Measurements from ENCODE around the gene DEFB121.

Gene DEFB121

DNA sequence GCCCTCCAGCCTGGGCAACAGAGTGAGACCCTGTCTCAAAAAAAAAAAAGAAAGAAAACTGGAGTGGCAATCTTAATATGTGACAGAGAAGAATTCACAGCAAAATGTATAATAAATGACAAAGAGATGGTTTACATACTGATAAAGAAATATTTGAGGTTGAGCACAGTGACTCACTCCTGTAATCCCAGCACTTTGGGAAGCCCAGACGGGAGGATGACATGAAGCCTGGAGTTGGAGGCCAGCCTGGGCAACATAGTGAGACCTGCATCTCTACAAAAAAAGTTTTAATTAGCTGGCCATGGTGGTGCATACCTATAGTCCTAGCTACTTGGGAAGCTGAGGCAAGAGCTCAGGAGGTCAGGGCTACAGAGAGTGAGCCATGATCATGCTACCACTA lies 50.0 kb downstream of the DEFB121 start:
- DNase-seq: no peak

All from activated CD4-positive, alpha-beta T cell treated with anti-CD3 and anti-CD28 coated beads, Interleukin-2, Interleukin-6, amounts not matched to agents 100 ng/mL and 50 ng/mL, durations not matched to agents 16 hours and 8 hours (primary cell).